Choroid plexus epithelial cell (primary cell): Measurements from ENCODE around the gene ZDHHC17.

Experiments used
- DNase-seq: peaks from one replicate; pipeline ENCODE4 v3.0.0-alpha.2; 2010; ENCODE audit warnings: low read depth
- H3K4me3 ChIP-seq: 2 replicates; pipeline ENCODE4 v1.5.1; 2011; ENCODE audit warnings: low read depth, mild to moderate bottlenecking, control low read depth, low read length, moderate library complexity
- CTCF ChIP-seq: conservative IDR thresholded peaks from 2 replicates; pipeline ENCODE4 v1.5.1; 2011; ENCODE audit warnings: low read depth, mild to moderate bottlenecking, control low read depth, inconsistent platforms, low read length, moderate library complexity

The ZDHHC17 gene

GRCh38 chr12:76874491-76875190 lies 110.7 kb downstream of the ZDHHC17 start:
- H3K4me3 ChIP-seq: no peak overlapping the region
- no peak for DNase-seq
- no peak for TF ChIP-seq CTCF

GRCh38 chr12:76876696-76877229 lies 112.8 kb downstream of the ZDHHC17 start:
- H3K4me3 ChIP-seq: no peak overlapping the region
- DNase-seq: no peak
- TF ChIP-seq CTCF: no peak

GRCh38 chr12:76878099-76878898 lies 114.4 kb downstream of the ZDHHC17 start:
- H3K4me3 ChIP-seq: peak overlapping the region; percentile 76
- peak; percentile 20 for TF ChIP-seq CTCF
- DNase-seq: peak; percentile 20

- peak within 1 kb of the TSS; percentile 76 for H3K4me3 ChIP-seq
- peak; percentile 51 for TF ChIP-seq CTCF
- DNase-seq: peak; percentile 74
These were observed 115.2 kb downstream of the ZDHHC17 start, which contains the start of gene CSRP2 for GRCh38 chr12:76878899-76879709. CSRP2 (minus strand) TSS chr12:76879019; CDS start chr12:76866260, 12,759 bp downstream.

- TF ChIP-seq CTCF: no peak
- H3K4me3 ChIP-seq: peak overlapping the region; percentile 76
- DNase-seq: peak; percentile 50
These were observed 116.0 kb downstream of the ZDHHC17 start for GRCh38 chr12:76879710-76880518.

GRCh38 chr12:76880519-76881023 lies 116.7 kb downstream of the ZDHHC17 start:
- TF ChIP-seq CTCF: no peak
- no peak overlapping the region for H3K4me3 ChIP-seq
- no peak for DNase-seq
